GM18868 (cell line): ENCODE data around the gene CNOT9.
"Not testable (repeated sequence)": the region's sequence is repeated elsewhere in the genome, so short reads cannot be mapped to it uniquely, and the experiment has no call there.

Source experiments
- ATAC-seq: cut with Tn5 transposase; IDR thresholded peaks from one replicate; pipeline ENCODE4 v1.9.1; 2021; ENCODE audit warnings: mild to moderate bottlenecking, moderate library complexity; ENCODE audit not compliant: unreplicated experiment

Gene CNOT9

GRCh38 chr2:218568190-218569037, at the start of gene CNOT9, which contains the start of gene USP37:
Gene CNOT9 (plus strand): TSS chr2:218568839. CDS start chr2:218568955, 116 bp downstream.
Gene USP37 (minus strand): TSS chr2:218568351. CDS start chr2:218558653, 9,698 bp downstream.
- peak; percentile 82 for ATAC-seq

GRCh38 chr2:218518876-218519275, 49.8 kb upstream of the CNOT9 start:
- ATAC-seq, result no peak

GRCh38 chr2:218523651-218524050, 45.0 kb upstream of the CNOT9 start:
- no peak for ATAC-seq

- ATAC-seq, result not testable (repeated sequence)
Measured at GRCh38 chr2:218528409-218528808, 40.2 kb upstream of the CNOT9 start.

- no peak for ATAC-seq
Measured at GRCh38 chr2:218529990-218530389, 38.6 kb upstream of the CNOT9 start.

- ATAC-seq, result no peak
Measured at GRCh38 chr2:218536804-218537494, 31.7 kb upstream of the CNOT9 start.

GRCh38 chr2:218540015-218540414, 28.6 kb upstream of the CNOT9 start:
- no peak for ATAC-seq

- no peak for ATAC-seq
Measured at GRCh38 chr2:218546012-218546411, 22.6 kb upstream of the CNOT9 start.

GRCh38 chr2:218547511-218547910, 21.1 kb upstream of the CNOT9 start:
- ATAC-seq, result no peak

- ATAC-seq, result peak; percentile 54
Measured at GRCh38 chr2:218547978-218548377, 20.7 kb upstream of the CNOT9 start.

- not testable (repeated sequence) for ATAC-seq
Measured at GRCh38 chr2:218554225-218554624, 14.4 kb upstream of the CNOT9 start.

GRCh38 chr2:218555527-218555926, 13.1 kb upstream of the CNOT9 start:
- ATAC-seq, result no peak

GRCh38 chr2:218557941-218558340, 10.7 kb upstream of the CNOT9 start:
- ATAC-seq, result no peak

GRCh38 chr2:218558986-218559385, 9.7 kb upstream of the CNOT9 start:
- no peak for ATAC-seq

- no peak for ATAC-seq
Measured at GRCh38 chr2:218564056-218564455, 4.6 kb upstream of the CNOT9 start.

GRCh38 chr2:218566296-218566695, 2.3 kb upstream of the CNOT9 start:
- no peak for ATAC-seq

GRCh38 chr2:218567797-218568189, 846 bp upstream of the CNOT9 start:
- ATAC-seq, result peak; percentile 44

- ATAC-seq, result peak; percentile 21
Measured at GRCh38 chr2:218569038-218569431, 396 bp downstream of the CNOT9 start.

- ATAC-seq, result no peak
Measured at GRCh38 chr2:218569661-218570500, 1.2 kb downstream of the CNOT9 start.

- no peak for ATAC-seq
Measured at GRCh38 chr2:218570850-218571249, 2.2 kb downstream of the CNOT9 start.

- ATAC-seq, result no peak
Measured at GRCh38 chr2:218576854-218577253, 8.2 kb downstream of the CNOT9 start.
